HTERT RPE-1 (cell line): ENCODE results near the gene SERPINB4.

ENCODE experiments used
- in situ Hi-C: fragments of 300-500 bp; cut with MboI; formaldehyde crosslinking; loops from 4 replicates; pipeline ENCODE4 v1.14.3; 2020; ENCODE audit warnings: low sequenced_read_pairs

The SERPINB4 gene

DNA sequence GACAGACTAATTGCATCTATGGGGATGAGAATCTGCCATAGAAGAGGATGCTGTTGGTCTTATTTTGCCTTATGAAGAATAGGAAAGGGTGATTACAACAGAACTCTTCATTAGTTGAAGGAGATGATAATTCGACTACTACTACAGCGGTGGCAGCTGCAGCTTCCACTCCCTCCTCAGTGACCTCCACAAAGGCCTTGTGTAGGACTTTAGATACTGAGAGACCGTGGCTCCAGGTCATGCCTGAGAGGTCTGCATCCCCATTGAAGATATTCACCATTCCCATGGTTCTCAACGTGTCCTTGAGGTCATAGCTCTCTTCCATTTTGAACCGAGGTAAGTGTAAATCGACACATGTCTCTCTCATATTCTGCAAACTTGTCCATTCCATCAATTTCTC lies 6.4 kb downstream of the SERPINB4 start:
- in situ Hi-C loops = no loop called here

DNA sequence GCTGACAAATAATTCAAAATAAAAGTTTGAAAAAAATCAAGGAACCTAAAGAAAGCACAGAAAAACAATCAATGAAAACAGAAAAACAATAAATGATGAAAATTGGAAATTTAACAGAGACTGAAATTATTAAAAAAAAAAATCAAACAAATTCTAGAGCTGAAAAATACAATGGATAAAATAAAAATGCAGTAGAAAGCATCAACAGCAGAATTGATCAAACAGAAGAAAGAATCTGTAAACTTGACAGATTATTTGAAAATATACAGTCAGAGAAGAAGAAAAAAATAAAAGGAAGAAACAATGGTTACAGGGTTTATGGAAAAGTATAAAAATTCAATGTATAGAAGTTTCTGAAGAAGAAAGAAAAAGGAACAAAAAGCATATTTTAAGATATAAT lies 16.2 kb downstream of the SERPINB4 start:
- in situ Hi-C loops = no loop called here

DNA sequence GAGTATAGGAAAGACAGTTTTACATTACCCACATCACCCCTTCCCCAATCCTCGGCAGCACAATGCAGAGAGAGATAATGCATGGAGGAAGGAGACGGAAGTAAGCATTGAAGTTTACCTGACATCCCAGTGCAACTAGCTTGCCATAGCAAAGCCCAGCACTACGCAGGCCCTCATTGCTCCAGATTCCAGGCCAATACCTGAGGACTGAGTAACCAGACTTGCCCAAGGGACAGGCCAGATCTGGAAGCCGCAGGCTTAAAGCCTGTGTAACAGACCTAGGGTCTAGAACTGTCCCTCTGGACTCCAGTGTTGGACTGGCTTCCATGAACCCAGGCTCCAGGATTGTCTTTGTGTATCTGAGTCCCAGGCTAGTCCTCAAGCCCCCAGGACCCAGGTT lies 17.6 kb downstream of the SERPINB4 start:
- in situ Hi-C loops = no loop called here

DNA sequence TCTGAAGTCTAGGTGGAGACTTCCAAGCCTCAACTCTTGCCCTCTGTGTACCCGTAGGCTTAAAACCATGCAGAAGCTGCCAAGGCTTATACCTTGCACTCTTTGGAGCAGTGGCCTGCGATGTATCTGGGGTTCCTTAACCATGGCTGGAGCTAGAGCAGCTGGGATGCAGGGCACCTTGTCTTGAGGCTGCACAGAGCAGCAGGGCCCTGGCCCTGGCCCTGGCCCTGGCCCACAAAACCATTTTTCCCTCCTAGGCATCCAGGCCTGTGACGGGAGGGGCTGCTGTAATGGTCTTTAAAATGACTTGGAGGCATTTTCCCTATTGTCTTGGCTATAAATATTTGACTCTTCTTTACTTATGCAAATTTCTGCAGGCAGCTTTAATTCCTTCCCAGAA lies 19.2 kb downstream of the SERPINB4 start:
- in situ Hi-C loops = no loop called here

DNA sequence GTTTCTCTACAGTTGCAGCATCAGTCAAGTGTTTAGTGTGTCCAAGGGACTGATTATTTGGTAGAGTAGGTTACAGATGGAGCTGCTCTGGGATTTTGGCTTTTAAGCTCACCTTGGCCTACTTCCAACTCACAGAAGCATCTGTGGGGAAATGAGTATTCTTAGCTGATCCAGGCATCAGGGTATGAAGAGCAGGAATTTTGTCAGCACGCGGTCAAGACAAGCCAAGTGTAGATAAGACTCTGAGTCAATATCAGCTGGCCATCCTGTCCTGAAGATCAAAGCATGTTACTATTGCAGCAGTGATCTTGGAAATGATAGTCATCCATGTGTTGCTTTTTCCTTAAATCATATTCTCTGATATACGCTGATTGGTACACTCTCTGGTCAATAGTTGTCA lies 24.4 kb downstream of the SERPINB4 start:
- in situ Hi-C loops = no loop called here

DNA sequence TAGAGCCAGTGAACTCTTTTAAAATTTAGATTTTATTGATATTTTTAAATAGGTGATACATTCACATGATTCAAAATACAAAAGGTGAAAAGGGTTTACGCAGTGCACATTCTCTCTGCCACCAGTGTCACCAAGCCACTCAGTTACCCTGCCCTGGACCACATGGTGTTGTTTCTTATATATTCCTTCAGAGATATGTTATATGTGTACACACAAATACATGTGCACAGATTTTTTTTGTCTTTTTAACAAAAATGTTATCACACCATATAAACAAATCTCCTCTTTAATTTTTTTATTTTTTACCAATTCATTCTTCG lies 26.2 kb downstream of the SERPINB4 start:
- in situ Hi-C loops = no loop called here

DNA sequence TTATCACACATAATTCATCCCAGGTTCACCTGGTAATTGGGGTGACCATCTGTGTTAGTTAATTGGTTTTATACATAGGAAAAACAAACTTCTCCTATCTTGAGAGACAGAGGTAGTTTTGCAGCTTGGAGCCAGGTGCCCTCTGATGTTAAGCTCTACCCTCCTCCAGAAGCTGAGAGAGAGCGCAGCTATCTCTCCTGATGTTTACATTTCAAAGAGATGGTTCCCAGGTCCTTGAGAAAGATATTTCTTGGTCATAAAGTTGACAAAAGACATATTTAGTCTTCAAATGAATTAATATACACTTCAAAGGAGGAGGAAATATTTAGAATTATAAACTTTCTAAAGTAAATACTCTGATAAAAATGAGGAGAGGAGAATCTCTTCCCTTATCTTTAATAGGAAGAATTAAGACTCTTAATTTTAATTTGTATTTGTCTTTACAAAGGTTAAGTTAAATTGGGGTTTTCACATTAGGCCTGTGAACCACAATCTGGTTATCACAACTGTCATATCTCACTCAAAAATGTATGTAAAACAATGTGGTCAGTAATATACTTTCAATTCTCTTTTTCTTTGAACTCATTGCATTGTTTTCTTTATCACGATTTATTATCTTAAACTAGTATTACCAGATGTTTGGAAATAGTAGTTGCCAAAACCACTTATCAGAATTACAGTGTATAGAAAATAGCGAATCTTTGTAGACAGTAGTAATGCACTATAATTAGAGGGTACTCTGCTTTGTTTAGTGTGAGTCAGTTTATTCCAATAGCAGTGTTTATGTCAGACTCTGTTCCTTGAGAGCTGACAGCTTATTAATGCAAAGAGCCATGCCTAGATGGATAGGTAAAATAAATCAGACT lies 26.8 kb downstream of the SERPINB4 start:
- in situ Hi-C loops = no loop called here

DNA sequence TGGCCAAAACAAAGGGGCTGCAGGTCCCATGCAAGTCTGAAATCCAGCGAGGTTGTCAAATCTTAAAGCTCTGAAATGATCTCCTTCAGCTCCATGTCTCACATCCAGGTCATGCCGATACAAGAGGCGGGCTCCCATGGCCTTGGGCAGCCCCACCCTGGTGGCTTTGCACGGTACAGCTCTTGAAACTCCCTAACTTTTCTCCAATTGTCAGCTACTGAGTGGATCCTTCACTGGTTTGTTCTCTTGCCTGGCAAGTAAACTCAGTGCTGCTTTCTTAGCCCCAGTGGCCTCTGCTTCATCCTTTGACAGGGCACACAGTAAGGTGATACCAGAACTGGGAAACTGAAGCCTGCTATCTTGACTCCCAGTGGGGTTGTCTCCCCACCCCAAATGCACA lies 30.6 kb downstream of the SERPINB4 start:
- in situ Hi-C loops = no loop called here

DNA sequence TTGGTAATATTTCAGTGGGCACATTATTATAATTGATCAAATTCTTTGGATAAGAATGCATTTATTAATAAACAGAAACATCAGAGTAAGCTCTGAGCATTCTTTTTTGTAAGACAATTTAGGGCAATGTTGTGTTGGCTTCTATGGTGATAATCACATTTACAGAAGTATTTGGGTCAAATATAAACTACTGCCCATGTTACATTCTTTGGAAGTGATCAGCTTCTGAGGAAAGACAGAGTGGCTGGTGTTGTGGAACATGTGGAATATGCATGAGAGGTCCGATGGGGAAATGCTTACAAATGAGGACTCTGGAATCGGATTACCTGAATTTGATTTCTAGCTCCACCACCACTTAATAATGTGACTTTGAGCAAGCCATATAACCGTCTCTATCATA lies 37.5 kb downstream of the SERPINB4 start:
- in situ Hi-C loops = no loop called here

DNA sequence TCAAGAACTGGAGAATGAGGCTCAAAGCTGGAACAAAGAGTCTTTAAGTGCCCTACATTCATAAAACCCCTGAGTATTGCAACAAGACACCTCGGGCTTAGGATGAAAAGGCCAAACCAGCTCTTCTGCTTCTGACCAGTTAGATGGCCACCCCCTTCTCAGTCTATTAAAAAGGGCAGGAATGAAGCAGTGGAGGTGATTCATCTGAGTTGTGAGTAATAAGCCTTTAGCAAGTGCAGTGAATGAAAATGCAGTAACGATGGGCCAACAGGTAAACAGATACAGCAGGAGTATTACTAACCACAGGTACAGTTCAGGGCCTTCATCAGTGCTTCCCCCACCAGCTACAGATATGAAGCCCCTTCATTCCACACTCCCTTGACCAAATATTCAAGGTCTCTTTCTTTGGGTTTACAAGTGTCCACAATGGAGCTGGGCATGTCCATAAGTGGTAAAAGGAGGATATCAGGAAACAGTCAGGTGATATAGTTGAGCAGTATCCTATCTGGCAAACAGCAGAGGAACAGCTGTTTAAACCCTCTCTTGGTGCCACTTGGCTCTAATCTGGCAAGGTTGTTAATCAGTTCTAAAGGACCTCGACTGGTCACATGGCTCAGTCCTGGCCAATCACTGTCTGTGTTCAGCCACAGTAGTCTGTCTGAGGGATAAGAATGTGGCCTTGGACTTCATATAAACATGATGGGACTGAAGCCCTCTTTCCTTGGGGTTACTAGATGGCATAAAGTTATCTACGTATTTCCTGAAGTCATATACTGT lies 39.1 kb downstream of the SERPINB4 start:
- in situ Hi-C loops = no loop called here

DNA sequence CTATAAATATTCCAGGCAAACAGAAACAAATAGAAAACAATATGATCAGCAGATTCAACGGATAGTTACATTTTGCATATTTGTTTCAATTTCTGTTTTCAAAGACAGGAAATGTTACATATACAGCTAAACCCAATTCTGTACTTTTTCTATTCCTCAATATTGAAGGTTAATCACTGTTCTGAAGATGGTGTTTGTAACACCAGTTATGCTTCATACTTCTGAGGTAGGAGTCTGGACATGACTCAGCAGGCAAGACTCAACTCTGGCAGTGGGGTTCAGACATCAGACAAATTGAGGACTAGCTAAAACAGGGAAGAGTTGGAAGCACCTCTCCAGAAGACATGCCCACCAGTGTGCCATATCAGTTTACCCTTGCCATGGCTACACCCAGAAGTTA lies 40.3 kb downstream of the SERPINB4 start:
- in situ Hi-C loops = no loop called here

DNA sequence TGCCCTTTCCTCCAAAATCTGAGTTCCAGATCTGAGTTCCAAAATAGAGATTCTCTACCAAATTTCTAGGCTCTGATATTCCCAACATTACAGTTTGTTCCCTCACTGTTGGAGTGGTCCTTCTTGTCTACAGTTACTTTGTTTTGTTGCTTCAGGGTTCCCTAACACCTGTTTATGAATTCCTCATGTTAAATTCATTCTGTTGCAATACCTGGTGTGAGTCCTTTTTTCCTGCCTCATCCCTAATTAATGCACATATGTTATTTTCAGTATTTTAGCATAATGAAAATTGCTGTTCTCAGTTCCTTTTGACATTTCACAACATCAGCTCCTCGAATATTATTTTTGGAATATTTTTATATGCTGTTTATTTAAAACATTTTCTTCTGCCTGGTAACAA lies 40.7 kb downstream of the SERPINB4 start:
- in situ Hi-C loops = no loop called here

DNA sequence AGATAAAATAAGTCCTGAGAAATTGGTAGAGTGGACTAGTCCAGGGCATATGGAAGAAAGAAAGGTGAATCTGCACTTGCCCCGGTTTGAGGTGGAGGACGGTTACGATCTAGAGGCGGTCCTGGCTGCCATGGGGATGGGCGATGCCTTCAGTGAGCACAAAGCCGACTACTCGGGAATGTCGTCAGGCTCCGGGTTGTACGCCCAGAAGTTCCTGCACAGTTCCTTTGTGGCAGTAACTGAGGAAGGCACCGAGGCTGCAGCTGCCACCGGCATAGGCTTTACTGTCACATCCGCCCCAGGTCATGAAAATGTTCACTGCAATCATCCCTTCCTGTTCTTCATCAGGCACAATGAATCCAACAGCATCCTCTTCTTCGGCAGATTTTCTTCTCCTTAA lies 47.1 kb downstream of the SERPINB4 start:
- in situ Hi-C loops = no loop called here

DNA sequence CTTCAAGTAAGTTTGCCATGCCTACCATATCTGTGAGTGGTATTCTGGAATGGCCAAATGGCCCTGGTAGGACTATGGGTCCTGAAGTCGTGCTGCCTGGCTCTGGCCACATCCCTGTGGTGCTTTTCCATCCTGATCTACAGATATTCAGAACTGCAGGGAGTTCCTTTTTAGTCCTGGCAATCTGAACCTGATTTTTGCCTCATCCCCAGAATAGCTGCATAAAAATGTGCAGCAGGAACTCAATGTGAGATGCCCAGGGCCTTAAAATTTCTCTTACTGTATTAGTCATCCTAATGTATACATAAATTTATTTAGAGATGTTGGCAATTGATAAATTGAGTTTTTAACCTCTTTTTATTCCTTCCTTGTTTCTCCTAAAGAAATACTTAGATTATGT lies 51.6 kb downstream of the SERPINB4 start:
- in situ Hi-C loops = no loop called here

DNA sequence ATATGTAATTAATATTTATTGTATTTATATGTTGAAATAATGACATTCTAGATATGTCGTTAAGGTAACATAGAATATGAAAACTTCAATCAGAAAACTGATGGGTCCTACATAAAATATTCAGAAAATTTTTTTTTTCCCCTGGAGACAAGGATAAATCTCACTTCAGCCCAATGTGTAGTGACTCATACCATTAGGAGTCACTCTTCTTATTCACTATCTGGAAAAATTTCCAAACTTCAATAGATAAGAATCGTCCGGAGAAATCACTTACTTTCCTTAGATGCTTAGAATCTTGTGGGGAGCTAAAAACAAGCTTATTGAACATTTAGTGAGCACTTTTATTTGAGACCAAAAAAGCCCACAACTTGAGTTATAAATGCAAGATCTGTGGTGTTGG lies 52.3 kb downstream of the SERPINB4 start:
- in situ Hi-C loops = no loop called here

DNA sequence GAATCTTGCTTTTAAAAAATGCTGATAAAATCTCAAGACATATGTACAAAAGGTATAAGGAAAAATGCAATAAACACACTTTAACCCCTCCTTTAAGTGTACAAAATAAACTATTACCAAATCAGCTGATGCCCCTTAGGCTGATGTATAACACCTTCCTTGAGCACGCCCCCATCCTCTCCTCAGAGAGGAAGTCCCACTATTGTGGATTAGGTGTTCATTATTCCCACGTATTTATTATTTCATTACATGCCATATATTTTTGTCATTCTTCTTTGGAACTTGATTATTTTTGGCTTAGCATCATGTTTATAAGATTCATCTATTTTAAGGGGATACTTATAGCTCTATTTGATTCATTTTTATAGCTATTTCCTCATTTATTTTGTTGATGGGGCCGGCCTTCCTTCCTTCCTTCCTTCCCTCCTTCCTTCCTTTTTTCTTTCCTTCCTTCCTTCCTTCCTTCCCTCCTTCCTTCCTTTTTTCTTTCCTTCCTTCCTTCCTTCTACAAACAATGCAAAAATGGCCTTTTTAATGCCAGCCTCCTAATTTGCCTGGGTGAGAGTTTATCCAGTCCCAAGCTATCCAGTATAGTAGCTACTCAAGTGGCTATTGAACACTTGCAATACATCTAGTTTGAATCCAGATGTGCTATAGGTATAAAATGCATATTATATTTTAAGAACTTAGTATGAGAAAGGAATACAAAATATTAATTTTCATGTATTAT lies 52.9 kb downstream of the SERPINB4 start:
- in situ Hi-C loops = no loop called here

DNA sequence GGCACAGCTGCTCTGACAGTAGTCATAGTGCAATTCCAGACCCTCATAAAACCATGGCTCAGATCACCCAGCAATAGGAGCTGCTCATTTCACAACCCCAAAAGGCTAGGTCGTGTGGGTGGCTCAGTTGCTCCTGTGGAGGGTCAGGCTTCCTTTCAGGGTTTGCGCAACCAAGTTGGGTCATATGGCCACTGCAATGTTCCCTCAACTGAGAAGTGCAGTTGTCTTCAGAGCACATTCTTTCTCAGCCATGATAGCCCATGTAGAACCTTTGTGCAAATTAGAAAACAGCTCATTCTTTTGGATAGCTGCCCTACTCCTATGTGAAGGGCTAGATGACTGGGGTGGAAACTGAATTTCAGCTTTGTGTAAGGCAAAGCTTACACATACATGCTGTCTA lies 53.7 kb downstream of the SERPINB4 start:
- in situ Hi-C loops = no loop called here

DNA sequence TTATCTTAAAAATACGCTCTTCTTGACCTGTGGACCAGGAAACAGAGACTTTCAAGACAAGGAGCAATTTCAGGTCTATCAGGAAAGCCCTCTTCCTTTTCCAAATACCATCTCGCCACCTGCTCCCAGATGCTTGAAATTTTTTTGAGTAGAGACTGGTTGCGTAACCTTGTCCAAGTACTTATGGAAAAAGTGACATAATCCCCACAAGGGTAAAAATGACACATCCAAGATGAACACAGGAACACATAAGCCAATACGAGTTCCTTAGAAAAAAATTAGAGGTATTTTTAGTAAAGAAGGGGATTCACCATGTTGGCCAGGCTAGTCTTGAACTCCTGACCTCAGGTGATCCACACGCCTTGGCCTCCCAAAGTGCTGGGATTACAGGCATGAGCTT lies 55.1 kb downstream of the SERPINB4 start:
- in situ Hi-C loops = no loop called here
